Measurements from ENCODE around the gene NPW. TPM values are rescaled to one million over a fixed set of nuclear protein-coding genes. Genes with fewer than 3 reads are reported as not detected.

Gene NPW
- total and polyA plus RNA-seq, 11 donors, result 0.19 to 0.69 TPM; not detected in 9

- H3K36me3 ChIP-seq, result peaks cover 0 to 20% (median 13%) of the 10 kb centered on the region in 9 donors
- intact Hi-C loops (cut with DNase I), result loop anchor here in 1 of 10 donors (10.0 kb wide), 1 partner anchor 125 kb away; no protein-coding TSS in a partner anchor
- H3K27ac ChIP-seq, result no peak within 1 kb of the TSS
- WGBS, 4 donors, result 5 to 21% (median 10%) methylated on average over 15 to 67 of the region's 67 CpGs
- ATAC-seq (no peak), DNase-seq (no peak)
- peaks cover 11 to 39% (median 30%) of the 10 kb centered on the region in 9 donors for H3K27me3 ChIP-seq
- peak within 1 kb of the TSS in 7 of 12 donors; percentile 13 to 59 (median 30) for H3K4me3 ChIP-seq
- no peak for TF ChIP-seq CTCF (IDR thresholded peaks at IDR 0.05)
- TF ChIP-seq POLR2A (IDR thresholded peaks at IDR 0.05), result no peak
- no peaks in the 10 kb centered on the region for H3K9me3 ChIP-seq
- H3K4me1 ChIP-seq, result peaks cover 8 to 47% (median 27%) of the 10 kb centered on the region in 12 donors
These were observed 30.1 kb upstream of the NPW start, which contains the start of gene SYNGR3 for GRCh38 chr16:1989209-1990100. Gene SYNGR3 (plus strand): TSS chr16:1989970. CDS start chr16:1990103, 133 bp downstream.

GRCh38 chr16:1990101-1990350 is 29.6 kb upstream of the NPW start:
- H3K27ac ChIP-seq, result no peak overlapping the region
- WGBS, 4 donors, result 0 to 2% (median 1%) methylated on average over 3 to 25 of the region's 25 CpGs
- no peak for ATAC-seq
- H3K9me3 ChIP-seq, result no peaks in the 10 kb centered on the region
- peaks cover 6 to 41% (median 22%) of the 10 kb centered on the region in 12 donors for H3K4me1 ChIP-seq
- H3K27me3 ChIP-seq, result peaks cover 11 to 39% (median 30%) of the 10 kb centered on the region in 9 donors
- H3K4me3 ChIP-seq, result peak overlapping the region in 5 of 12 donors; percentile 28 to 59 (median 30)
- H3K36me3 ChIP-seq, result peaks cover 0 to 20% (median 13%) of the 10 kb centered on the region in 9 donors
- intact Hi-C loops (cut with DNase I), result loop anchor here in 1 of 10 donors (10.0 kb wide), 1 partner anchor 125 kb away; no protein-coding TSS in a partner anchor
- DNase-seq, result no peak
- TF ChIP-seq POLR2A (IDR thresholded peaks at IDR 0.05) (no peak), CTCF (IDR thresholded peaks at IDR 0.05) (no peak)

DNA sequence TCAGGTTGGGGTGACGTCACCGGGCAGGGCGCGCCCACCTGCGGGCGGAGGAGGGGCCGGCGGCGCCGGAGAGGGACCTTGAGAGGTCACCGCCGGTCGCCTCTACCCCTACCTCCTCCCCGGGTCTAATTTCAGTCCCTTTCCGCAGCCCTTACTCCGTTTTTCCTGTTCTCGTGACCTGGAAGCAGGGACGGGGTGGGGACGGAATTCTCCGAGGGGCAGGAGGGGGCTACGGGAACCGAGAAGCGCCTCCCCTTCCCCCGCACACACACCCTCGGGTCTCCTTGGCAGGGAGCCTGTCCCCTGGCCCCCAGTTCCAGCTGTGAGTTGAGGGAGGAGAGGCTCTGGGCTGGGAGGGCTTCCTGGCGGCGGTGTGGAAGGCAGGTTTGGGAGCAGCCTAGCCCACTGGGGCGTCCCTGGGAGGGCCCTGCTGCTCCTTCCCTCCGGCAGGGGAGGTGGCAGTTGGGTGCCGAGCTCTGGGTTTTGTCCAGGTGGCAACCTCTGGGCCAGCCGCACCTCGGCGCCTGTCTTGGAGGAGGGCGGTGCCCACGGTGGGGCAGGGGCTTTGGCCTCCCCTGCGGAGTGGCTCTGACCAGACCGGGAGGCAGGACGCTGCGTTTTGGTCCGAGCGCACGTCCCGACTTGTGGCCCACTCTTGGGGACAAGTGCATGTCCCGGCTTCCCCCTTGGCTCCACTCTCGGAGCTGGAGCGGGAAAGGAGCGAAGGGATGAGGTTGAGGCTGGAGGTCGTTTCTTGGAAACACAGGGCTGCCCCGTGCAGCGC is 29.0 kb upstream of the NPW start:
- Histone ChIP-seq H3K9me3 (no peaks in the 10 kb centered on the region), H3K27ac (no peak overlapping the region), H3K4me1 (peaks cover 5 to 36% (median 18%) of the 10 kb centered on the region in 12 donors), H3K4me3 (peak overlapping the region in 7 of 12 donors; percentile 13 to 59 (median 30)), H3K36me3 (peaks cover 0 to 18% (median 11%) of the 10 kb centered on the region in 9 donors), H3K27me3 (peaks cover 11 to 39% (median 30%) of the 10 kb centered on the region in 9 donors)
- intact Hi-C loops (cut with DNase I), result loop anchor here in 1 of 10 donors (10.0 kb wide), 1 partner anchor 126 kb away; no protein-coding TSS in a partner anchor
- DNase-seq (no peak), ATAC-seq (no peak)
- WGBS, 4 donors, result 4 to 6% (median 5%) methylated on average over 42 to 50 of the region's 50 CpGs
- TF ChIP-seq CTCF (IDR thresholded peaks at IDR 0.05), result no peak
- no peak for TF ChIP-seq POLR2A (IDR thresholded peaks at IDR 0.05)

Data from heart left ventricle (tissue), 16 donors.